Lung (tissue), 16 donors: ENCODE measurements around the gene PTGFR. TPM values are rescaled to one million over a fixed set of nuclear protein-coding genes. Genes with fewer than 3 reads are reported as not detected.

Source experiments
- ATAC-seq: fragments of 200-7000 bp; cut with Tn5 transposase; one replicate; pipeline ENCODE4 v1.9.1; 2020; ENCODE audit warnings: moderate number of reproducible peaks; ENCODE audit not compliant: insufficient read depth, low FRiP score
- DNase-seq, 3 donors: peaks; one replicate each; pipeline ENCODE4 v3.0.0-alpha.2; 2013 to 2017
- H3K27ac ChIP-seq, 2 donors: one replicate each; pipeline ENCODE4 v1.5.1; 2013; ENCODE audit warnings: mild to moderate bottlenecking in 2 of 2, moderate library complexity in 2 of 2, control low read depth in 1 of 2, inconsistent platforms in 1 of 2, low read depth in 1 of 2, low read length in 1 of 2
- H3K27me3 ChIP-seq, 3 donors: one replicate each; pipeline ENCODE4 v1.5.1; 2013; ENCODE audit warnings: low read length in 2 of 3; ENCODE audit not compliant: control insufficient read depth in 3 of 3, insufficient read depth in 3 of 3
- H3K36me3 ChIP-seq, 4 donors: one replicate each; pipeline ENCODE4 v1.5.1; 2013; ENCODE audit warnings: low read length in 4 of 4, mild to moderate bottlenecking in 1 of 4, moderate library complexity in 1 of 4; ENCODE audit not compliant: control insufficient read depth in 4 of 4, insufficient read depth in 4 of 4
- H3K4me1 ChIP-seq, 5 donors: one replicate each; pipeline ENCODE4 v1.5.1; 2013; ENCODE audit warnings: low read length in 5 of 5, mild to moderate bottlenecking in 2 of 5, moderate library complexity in 1 of 5; ENCODE audit not compliant: control insufficient read depth in 5 of 5, insufficient read depth in 5 of 5
- H3K4me3 ChIP-seq: one replicate; pipeline ENCODE4 v1.5.1; 2013; ENCODE audit warnings: mild to moderate bottlenecking, control low read depth, moderate library complexity
- H3K9ac ChIP-seq, 2 donors: one replicate each; pipeline ENCODE4 v1.5.1; 2013; ENCODE audit warnings: low read length in 2 of 2, control low read depth in 1 of 2; ENCODE audit not compliant: insufficient read depth in 1 of 2
- H3K9me3 ChIP-seq, 4 donors: one replicate each; pipeline ENCODE4 v1.5.1; 2013; ENCODE audit warnings: low read length in 3 of 4, mild to moderate bottlenecking in 1 of 4, moderate library complexity in 1 of 4; ENCODE audit not compliant: control insufficient read depth in 4 of 4, insufficient read depth in 3 of 4
- WGBS, 2 donors: extraction: QIAGEN DNeasy Blood & Tissue Kit; methylation state at CpG; one replicate each; pipeline ENCODE4 v1.1.7; 2013; 5-methylcytosine and 5-hydroxymethylcytosine counted together
- long read RNA-seq, 5 donors: transcript quantifications; one replicate each; lab custom pipeline, GENCODE V29; 2026
- polyA plus RNA-seq, 2 donors: library from polyadenylated mRNA; stranded (reverse); fragments of 200-250 nt; gene quantifications; one replicate each; pipeline ENCODE4 v1.2.1, GENCODE V29; 2013
- total RNA-seq, 2 donors: library from RNA; depleted of rRNA in 1 of 2; stranded (reverse); fragments of >200 nt in 1 of 2; gene quantifications; one replicate each; pipeline ENCODE4 v1.2.1, GENCODE V29; 2014 to 2021
- TF ChIP-seq, protein P1 (sequence below): IDR thresholded peaks from 2 replicates; pipeline ENCODE4 v1.5.1; 2012; ENCODE audit warnings: mild to moderate bottlenecking; ENCODE audit errors: control extremely low read depth, extremely low read depth
- donor health status: control.
- donor health status: control.
- donor health status: Bipolar disorder and iron deficiency.
- donor health status: healthy.
- donor health status: DM: yes; HTN: yes; CAD: no.

Gene PTGFR, protein sequence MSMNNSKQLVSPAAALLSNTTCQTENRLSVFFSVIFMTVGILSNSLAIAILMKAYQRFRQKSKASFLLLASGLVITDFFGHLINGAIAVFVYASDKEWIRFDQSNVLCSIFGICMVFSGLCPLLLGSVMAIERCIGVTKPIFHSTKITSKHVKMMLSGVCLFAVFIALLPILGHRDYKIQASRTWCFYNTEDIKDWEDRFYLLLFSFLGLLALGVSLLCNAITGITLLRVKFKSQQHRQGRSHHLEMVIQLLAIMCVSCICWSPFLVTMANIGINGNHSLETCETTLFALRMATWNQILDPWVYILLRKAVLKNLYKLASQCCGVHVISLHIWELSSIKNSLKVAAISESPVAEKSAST
- total RNA-seq (1 to 10 TPM; 1.2 to 4.8 TPM), polyA plus RNA-seq (1 to 10 TPM in 1 of 2 donors, under 1 TPM in 1; 0.68 to 4.7 TPM)
- long read RNA-seq, donor 1 = 0 reads
- long read RNA-seq, donor 2 = 0 reads
- long read RNA-seq, donor 3 = 0 reads
- long read RNA-seq, donor 4 = 0 reads
- long read RNA-seq, donor 5 = 0 reads

DNA sequence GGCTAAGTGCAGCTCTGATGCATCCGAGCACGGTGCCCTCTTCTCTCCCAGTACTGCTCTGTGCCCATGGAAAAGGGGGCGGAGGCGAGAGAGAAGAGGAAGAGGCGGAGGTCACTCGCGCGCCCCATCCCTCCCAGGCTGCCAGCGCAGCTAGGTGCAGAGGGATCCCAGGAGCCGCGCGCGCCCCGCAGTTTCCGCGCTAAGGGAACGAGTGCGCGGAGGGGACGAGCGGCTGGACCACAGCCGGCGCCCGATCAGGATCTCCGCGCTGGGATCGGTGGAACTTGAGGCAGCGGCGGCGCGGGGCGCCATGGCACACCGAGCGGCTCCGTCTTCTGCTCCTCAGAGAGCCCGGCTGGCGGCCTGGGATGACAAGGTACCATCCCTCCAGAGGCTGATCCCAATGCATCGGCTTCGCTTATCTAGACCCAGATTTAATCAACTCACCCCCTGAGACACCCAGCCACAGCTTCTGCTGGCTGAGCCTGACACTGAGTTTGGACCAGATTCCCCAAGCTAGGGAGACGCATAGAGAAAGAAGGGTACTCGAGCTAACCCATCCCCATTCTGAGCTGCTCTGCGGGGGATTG lies at the start of gene PTGFR:
TSS of gene PTGFR (plus strand) at position 114 of the 590 bp plus-strand sequence. CDS start 1,770 bp downstream, outside the sequence.
- Histone ChIP-seq H3K9me3 (peaks cover 0 to 5% (median 2%) of the 10 kb centered on the region in 4 donors), H3K4me1 (peaks cover 0 to 14% (median 6%) of the 10 kb centered on the region in 5 donors), H3K27ac (no peak within 1 kb of the TSS), H3K27me3 (peaks cover 0 to 17% (median 13%) of the 10 kb centered on the region in 3 donors), H3K36me3 (no peaks in the 10 kb centered on the region), H3K9ac (peak within 1 kb of the TSS in 1 of 2 donors; percentile 42), H3K4me3 (peak within 1 kb of the TSS; percentile 46)
- 2% methylated on average over 34 to 42 of the region's 42 CpGs for WGBS, 2 donors
- TF ChIP-seq, protein P1, sequence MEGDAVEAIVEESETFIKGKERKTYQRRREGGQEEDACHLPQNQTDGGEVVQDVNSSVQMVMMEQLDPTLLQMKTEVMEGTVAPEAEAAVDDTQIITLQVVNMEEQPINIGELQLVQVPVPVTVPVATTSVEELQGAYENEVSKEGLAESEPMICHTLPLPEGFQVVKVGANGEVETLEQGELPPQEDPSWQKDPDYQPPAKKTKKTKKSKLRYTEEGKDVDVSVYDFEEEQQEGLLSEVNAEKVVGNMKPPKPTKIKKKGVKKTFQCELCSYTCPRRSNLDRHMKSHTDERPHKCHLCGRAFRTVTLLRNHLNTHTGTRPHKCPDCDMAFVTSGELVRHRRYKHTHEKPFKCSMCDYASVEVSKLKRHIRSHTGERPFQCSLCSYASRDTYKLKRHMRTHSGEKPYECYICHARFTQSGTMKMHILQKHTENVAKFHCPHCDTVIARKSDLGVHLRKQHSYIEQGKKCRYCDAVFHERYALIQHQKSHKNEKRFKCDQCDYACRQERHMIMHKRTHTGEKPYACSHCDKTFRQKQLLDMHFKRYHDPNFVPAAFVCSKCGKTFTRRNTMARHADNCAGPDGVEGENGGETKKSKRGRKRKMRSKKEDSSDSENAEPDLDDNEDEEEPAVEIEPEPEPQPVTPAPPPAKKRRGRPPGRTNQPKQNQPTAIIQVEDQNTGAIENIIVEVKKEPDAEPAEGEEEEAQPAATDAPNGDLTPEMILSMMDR = no peak
- DNase-seq = peak; percentile 9 to 34 (median 24)
- ATAC-seq = peak; percentile 61

DNA sequence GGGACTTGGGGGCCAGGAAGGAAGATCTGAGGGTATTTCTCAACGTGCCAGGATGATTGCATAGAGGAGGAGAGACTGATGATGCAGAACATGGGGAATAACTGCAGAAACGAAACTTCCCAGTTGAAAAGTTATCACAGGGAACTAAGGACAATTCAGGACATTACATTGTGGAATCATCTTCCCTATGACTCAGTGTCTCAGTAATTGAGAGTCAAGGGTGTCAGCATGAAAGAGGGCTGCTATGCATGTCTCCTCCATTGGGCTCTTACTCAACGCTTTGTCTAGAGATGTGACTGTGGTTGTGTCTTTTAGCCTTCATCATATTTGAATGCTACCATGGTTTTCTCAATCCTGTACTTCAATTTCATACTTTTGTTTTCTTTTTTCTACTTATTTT lies 48.9 kb upstream of the PTGFR start:
- TF ChIP-seq, protein P1 = no peak
- ATAC-seq = no peak
- Histone ChIP-seq H3K9ac (no peak overlapping the region), H3K9me3 (no peaks in the 10 kb centered on the region), H3K4me3 (no peak overlapping the region), H3K27me3 (no peaks in the 10 kb centered on the region), H3K27ac (no peak overlapping the region), H3K36me3 (no peaks in the 10 kb centered on the region), H3K4me1 (no peaks in the 10 kb centered on the region)
- 58 to 69% methylated on average over 3 of the region's 3 CpGs for WGBS, 2 donors
- DNase-seq = no peak

- DNase-seq (no peak), ATAC-seq (no peak)
- Histone ChIP-seq H3K9ac (no peak overlapping the region), H3K27ac (no peak overlapping the region), H3K27me3 (no peaks in the 10 kb centered on the region), H3K4me3 (no peak overlapping the region), H3K4me1 (no peaks in the 10 kb centered on the region), H3K9me3 (no peaks in the 10 kb centered on the region), H3K36me3 (no peaks in the 10 kb centered on the region)
- TF ChIP-seq, protein P1 = no peak
Observed at GRCh38 chr1:78447086-78447485, 43.7 kb upstream of the PTGFR start.
